Uterus (tissue), 2 donors: ENCODE data around the gene FAIM2.

ENCODE experiments used
- POLR2A ChIP-seq, 2 donors: fragments of 450-650 bp; IDR thresholded peaks; one replicate each; pipeline ENCODE4 v1.6.1; 2016; ENCODE audit warnings: antibody characterized with exemption in 2 of 2, mild to moderate bottlenecking in 1 of 2, moderate library complexity in 1 of 2
- TF ChIP-seq, protein P1 (sequence below), 4 experiments: fragments of 200-600 bp in 2 of 4; fragments of 450-650 bp in 2 of 4; sonication (generic) in 2 of 4; IDR thresholded peaks; one replicate each; pipeline ENCODE4 v1.5.1; 2016 to 2019; ENCODE audit warnings: antibody characterized with exemption in 4 of 4, mild to moderate bottlenecking in 2 of 4, moderate library complexity in 1 of 4

DNA sequence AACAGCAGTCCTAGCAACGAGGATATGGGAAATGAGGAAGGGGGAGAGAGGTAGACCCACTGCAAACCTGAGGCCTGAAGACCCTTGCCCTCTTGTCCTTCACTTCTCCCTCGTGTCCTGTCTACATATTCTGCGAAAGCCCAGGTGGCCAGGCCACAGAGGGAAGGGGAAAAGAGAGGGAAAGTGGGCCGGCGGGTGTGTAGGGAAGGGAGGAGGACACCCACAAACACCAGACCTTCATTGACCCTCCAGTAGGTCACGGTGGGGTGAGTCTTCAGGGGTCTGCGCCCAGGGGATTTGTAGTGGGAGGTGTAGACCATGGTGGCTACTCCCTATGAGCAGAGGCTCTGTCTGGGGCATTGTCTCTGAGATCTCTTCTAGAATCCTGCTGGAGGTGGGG, 3.8 kb downstream of the FAIM2 start:
- TF ChIP-seq POLR2A (IDR thresholded peaks at IDR 0.05): no peak
- TF ChIP-seq, protein P1, sequence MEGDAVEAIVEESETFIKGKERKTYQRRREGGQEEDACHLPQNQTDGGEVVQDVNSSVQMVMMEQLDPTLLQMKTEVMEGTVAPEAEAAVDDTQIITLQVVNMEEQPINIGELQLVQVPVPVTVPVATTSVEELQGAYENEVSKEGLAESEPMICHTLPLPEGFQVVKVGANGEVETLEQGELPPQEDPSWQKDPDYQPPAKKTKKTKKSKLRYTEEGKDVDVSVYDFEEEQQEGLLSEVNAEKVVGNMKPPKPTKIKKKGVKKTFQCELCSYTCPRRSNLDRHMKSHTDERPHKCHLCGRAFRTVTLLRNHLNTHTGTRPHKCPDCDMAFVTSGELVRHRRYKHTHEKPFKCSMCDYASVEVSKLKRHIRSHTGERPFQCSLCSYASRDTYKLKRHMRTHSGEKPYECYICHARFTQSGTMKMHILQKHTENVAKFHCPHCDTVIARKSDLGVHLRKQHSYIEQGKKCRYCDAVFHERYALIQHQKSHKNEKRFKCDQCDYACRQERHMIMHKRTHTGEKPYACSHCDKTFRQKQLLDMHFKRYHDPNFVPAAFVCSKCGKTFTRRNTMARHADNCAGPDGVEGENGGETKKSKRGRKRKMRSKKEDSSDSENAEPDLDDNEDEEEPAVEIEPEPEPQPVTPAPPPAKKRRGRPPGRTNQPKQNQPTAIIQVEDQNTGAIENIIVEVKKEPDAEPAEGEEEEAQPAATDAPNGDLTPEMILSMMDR (IDR thresholded peaks at IDR 0.05): no peak
